Mammary epithelial cell (primary cell): Measurements from ENCODE around the gene STK33.

ENCODE experiments used
- EZH2 ChIP-seq: IDR thresholded peaks from 2 replicates; pipeline ENCODE4 v1.6.1; 2012; ENCODE audit warnings: low read length, inconsistent platforms, borderline replicate concordance
- TF ChIP-seq, protein P1 (sequence below), 2 donors: IDR thresholded peaks in 1 of 2; conservative IDR thresholded peaks in 1 of 2; 2 replicates each; pipeline ENCODE4 v1.5.1; 2011 to 2012; ENCODE audit warnings: inconsistent platforms in 2 of 2, low read length in 2 of 2, mild to moderate bottlenecking in 2 of 2, control low read depth in 1 of 2, low read depth in 1 of 2; ENCODE audit not compliant: insufficient read depth in 1 of 2; ENCODE audit errors: extremely low read depth in 1 of 2

DNA sequence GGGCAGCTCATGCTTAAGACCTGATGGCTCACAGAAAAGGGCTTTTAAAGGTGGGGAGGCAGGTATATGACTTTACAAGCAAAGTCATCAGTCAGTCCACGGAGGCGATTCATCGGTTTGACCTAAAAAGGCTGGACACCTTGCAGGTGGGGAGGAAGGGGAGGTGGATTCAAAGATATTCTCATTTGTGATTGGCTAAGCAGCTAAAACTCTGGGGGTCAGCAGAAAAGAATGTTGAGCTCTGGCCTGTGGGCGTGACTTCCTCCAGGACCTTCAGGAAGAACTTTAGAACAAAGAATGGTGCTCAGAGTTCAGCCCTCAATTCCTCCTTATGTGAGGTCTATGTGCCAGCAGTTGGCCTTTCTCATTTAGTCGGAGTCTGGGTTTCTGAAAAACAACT, 252.0 kb downstream of the STK33 start:
- TF ChIP-seq, protein P1, sequence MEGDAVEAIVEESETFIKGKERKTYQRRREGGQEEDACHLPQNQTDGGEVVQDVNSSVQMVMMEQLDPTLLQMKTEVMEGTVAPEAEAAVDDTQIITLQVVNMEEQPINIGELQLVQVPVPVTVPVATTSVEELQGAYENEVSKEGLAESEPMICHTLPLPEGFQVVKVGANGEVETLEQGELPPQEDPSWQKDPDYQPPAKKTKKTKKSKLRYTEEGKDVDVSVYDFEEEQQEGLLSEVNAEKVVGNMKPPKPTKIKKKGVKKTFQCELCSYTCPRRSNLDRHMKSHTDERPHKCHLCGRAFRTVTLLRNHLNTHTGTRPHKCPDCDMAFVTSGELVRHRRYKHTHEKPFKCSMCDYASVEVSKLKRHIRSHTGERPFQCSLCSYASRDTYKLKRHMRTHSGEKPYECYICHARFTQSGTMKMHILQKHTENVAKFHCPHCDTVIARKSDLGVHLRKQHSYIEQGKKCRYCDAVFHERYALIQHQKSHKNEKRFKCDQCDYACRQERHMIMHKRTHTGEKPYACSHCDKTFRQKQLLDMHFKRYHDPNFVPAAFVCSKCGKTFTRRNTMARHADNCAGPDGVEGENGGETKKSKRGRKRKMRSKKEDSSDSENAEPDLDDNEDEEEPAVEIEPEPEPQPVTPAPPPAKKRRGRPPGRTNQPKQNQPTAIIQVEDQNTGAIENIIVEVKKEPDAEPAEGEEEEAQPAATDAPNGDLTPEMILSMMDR (conservative IDR thresholded peaks at IDR 0.05 in 1 of 2, IDR thresholded peaks at IDR 0.05 in 1 of 2; ENCODE audit: extremely low read depth in 1 of 2, insufficient read depth in 1 of 2, low read depth in 1 of 2, low read length in 2 of 2) = no peak
- no peak for TF ChIP-seq EZH2
